Mammary epithelial cell (primary cell): ENCODE results near the gene NID1.

Experiments used
- EZH2 ChIP-seq: IDR thresholded peaks from 2 replicates; pipeline ENCODE4 v1.6.1; 2012; ENCODE audit warnings: low read length, inconsistent platforms, borderline replicate concordance
- TF ChIP-seq, protein P1 (sequence below), 2 donors: IDR thresholded peaks in 1 of 2; conservative IDR thresholded peaks in 1 of 2; 2 replicates each; pipeline ENCODE4 v1.5.1; 2011 to 2012; ENCODE audit warnings: inconsistent platforms in 2 of 2, low read length in 2 of 2, mild to moderate bottlenecking in 2 of 2, control low read depth in 1 of 2, low read depth in 1 of 2; ENCODE audit not compliant: insufficient read depth in 1 of 2; ENCODE audit errors: extremely low read depth in 1 of 2

GRCh38 chr1:236025836-236026235, 39.1 kb downstream of the NID1 start:
- no peak for TF ChIP-seq EZH2
- TF ChIP-seq, protein P1, sequence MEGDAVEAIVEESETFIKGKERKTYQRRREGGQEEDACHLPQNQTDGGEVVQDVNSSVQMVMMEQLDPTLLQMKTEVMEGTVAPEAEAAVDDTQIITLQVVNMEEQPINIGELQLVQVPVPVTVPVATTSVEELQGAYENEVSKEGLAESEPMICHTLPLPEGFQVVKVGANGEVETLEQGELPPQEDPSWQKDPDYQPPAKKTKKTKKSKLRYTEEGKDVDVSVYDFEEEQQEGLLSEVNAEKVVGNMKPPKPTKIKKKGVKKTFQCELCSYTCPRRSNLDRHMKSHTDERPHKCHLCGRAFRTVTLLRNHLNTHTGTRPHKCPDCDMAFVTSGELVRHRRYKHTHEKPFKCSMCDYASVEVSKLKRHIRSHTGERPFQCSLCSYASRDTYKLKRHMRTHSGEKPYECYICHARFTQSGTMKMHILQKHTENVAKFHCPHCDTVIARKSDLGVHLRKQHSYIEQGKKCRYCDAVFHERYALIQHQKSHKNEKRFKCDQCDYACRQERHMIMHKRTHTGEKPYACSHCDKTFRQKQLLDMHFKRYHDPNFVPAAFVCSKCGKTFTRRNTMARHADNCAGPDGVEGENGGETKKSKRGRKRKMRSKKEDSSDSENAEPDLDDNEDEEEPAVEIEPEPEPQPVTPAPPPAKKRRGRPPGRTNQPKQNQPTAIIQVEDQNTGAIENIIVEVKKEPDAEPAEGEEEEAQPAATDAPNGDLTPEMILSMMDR (conservative IDR thresholded peaks at IDR 0.05 in 1 of 2, IDR thresholded peaks at IDR 0.05 in 1 of 2; ENCODE audit: extremely low read depth in 1 of 2, insufficient read depth in 1 of 2, low read depth in 1 of 2, low read length in 2 of 2), result no peak
